ENCODE results near the gene HDAC1.

HDAC1 gene

GRCh38 chr1:32334864-32335534 is 43.1 kb downstream of the HDAC1 start:
- CTCF ChIA-PET = interaction anchor here (1.2 kb wide), 1 partner anchor 93 kb away, joined by 3 read pairs; no protein-coding TSS in a partner anchor
- peak; percentile 41 for DNase-seq (ENCODE audit: low spot score)

GRCh38 chr1:32335535-32335789 is 43.6 kb downstream of the HDAC1 start:
- DNase-seq (ENCODE audit: low spot score) = no peak
- ChIA-PET POLR2A (ENCODE audit: low non-redundant PET) (interaction anchor here (1.0 to 1.4 kb wide), 2 partner anchors 10 to 59 kb away, joined by 3 to 7 read pairs; partner anchors contain the start of gene BSDC1), CTCF (interaction anchor here (1.2 kb wide), 2 partner anchors 66 to 93 kb away, joined by 3 to 4 read pairs; no protein-coding TSS in a partner anchor)
- no peak overlapping the region for H3K27ac ChIP-seq
- no peak for TF ChIP-seq CTCF (conservative IDR thresholded peaks at IDR 0.05; ENCODE audit: low read depth)

More at GRCh38 chr1:32334864-32335534, 43.1 kb downstream of the HDAC1 start:
- POLR2A ChIA-PET (ENCODE audit: low non-redundant PET) = interaction anchor here (1.4 kb wide), 1 partner anchor 59 kb away, joined by 3 read pairs; the partner anchor contains the start of gene BSDC1
- H3K27ac ChIP-seq = no peak overlapping the region
- TF ChIP-seq CTCF (conservative IDR thresholded peaks at IDR 0.05; ENCODE audit: low read depth) = peak; percentile 77

GRCh38 chr1:32335790-32336590 is 44.1 kb downstream of the HDAC1 start, which contains the start of gene MARCKSL1:
Gene MARCKSL1 (minus strand): TSS chr1:32336233. CDS start chr1:32336033, 200 bp downstream.
- no peak for TF ChIP-seq CTCF (conservative IDR thresholded peaks at IDR 0.05; ENCODE audit: low read depth)
- CTCF ChIA-PET = interaction anchor here (0.5 to 1.2 kb wide), 4 partner anchors 10 to 280 kb away, joined by 3 to 7 read pairs (median 4); no protein-coding TSS in a partner anchor
- POLR2A ChIA-PET (ENCODE audit: low non-redundant PET) = interaction anchor here (0.7 to 1.4 kb wide), 3 partner anchors 10 to 58 kb away, joined by 3 to 7 read pairs (median 3); partner anchors contain the start of gene BSDC1
- no peak within 1 kb of the TSS for H3K27ac ChIP-seq
- DNase-seq (ENCODE audit: low spot score) = peak; percentile 58

- ChIA-PET POLR2A (ENCODE audit: low non-redundant PET) (interaction anchor here (0.7 to 1.0 kb wide), 2 partner anchors 9 to 25 kb away, joined by 3 to 7 read pairs; no protein-coding TSS in a partner anchor), CTCF (interaction anchor here (1.1 to 1.2 kb wide), 2 partner anchors 10 to 64 kb away, joined by 4 read pairs; no protein-coding TSS in a partner anchor)
- H3K27ac ChIP-seq = no peak overlapping the region
- DNase-seq (ENCODE audit: low spot score) = no peak
- TF ChIP-seq CTCF (conservative IDR thresholded peaks at IDR 0.05; ENCODE audit: low read depth) = no peak
Measured at GRCh38 chr1:32336591-32336932, 44.7 kb downstream of the HDAC1 start.

GRCh38 chr1:32336963-32337675 is 45.2 kb downstream of the HDAC1 start:
- CTCF ChIA-PET = interaction anchor here (1.1 kb wide), 1 partner anchor 9 kb away, joined by 4 read pairs; no protein-coding TSS in a partner anchor
- DNase-seq (ENCODE audit: low spot score) = no peak

More at GRCh38 chr1:32336963-32337675, 45.2 kb downstream of the HDAC1 start:
- TF ChIP-seq CTCF (conservative IDR thresholded peaks at IDR 0.05; ENCODE audit: low read depth) = no peak
- POLR2A ChIA-PET (ENCODE audit: low non-redundant PET) = no interaction called here
- H3K27ac ChIP-seq = no peak overlapping the region

Measured in RWPE1 (cell line).